NCI-H2029 (cell line): ENCODE data around the gene DEDD.

ENCODE experiments used
- DNase-seq: peaks from one replicate; lab custom pipeline; 2025; lab: John Stamatoyannopoulos, UW

DEDD gene

GRCh38 chr1:161091796-161092507, 40.5 kb downstream of the DEDD start:
- DNase-seq: no peak

GRCh38 chr1:161091093-161091492, 41.4 kb downstream of the DEDD start:
- no peak for DNase-seq

GRCh38 chr1:161090617-161091016, 41.9 kb downstream of the DEDD start:
- DNase-seq: no peak

- no peak for DNase-seq
These were observed 42.5 kb downstream of the DEDD start for GRCh38 chr1:161089938-161090337.

GRCh38 chr1:161089251-161089924, 43.1 kb downstream of the DEDD start, which contains the start of gene NECTIN4:
Gene NECTIN4, minus strand, starts transcription at chr1:161089558. Its CDS starts 262 bp downstream, at chr1:161089296.
- DNase-seq: no peak

- no peak for DNase-seq
These were observed 43.8 kb downstream of the DEDD start for GRCh38 chr1:161088587-161089110.

GRCh38 chr1:161086457-161086856, 46.0 kb downstream of the DEDD start:
- DNase-seq: no peak

- no peak for DNase-seq
These were observed 47.3 kb downstream of the DEDD start for GRCh38 chr1:161085165-161085564.

- no peak for DNase-seq
These were observed 47.9 kb downstream of the DEDD start for GRCh38 chr1:161084597-161084988.

- DNase-seq: no peak
These were observed 48.5 kb downstream of the DEDD start for GRCh38 chr1:161083748-161084596.

GRCh38 chr1:161082996-161083747, 49.3 kb downstream of the DEDD start:
- DNase-seq: no peak

GRCh38 chr1:161082483-161082882, 50.0 kb downstream of the DEDD start:
- DNase-seq: no peak

GRCh38 chr1:161081519-161081918, 50.9 kb downstream of the DEDD start:
- DNase-seq: no peak

- no peak for DNase-seq
These were observed 51.7 kb downstream of the DEDD start for GRCh38 chr1:161080441-161081405.

- DNase-seq: no peak
These were observed 52.9 kb downstream of the DEDD start for GRCh38 chr1:161079436-161080110.

- no peak for DNase-seq
These were observed 55.0 kb downstream of the DEDD start for GRCh38 chr1:161077426-161077825.

- no peak for DNase-seq
These were observed 56.1 kb downstream of the DEDD start for GRCh38 chr1:161076410-161076809.

GRCh38 chr1:161074676-161075368, 57.6 kb downstream of the DEDD start:
- no peak for DNase-seq

GRCh38 chr1:161073474-161074121, 58.9 kb downstream of the DEDD start:
- DNase-seq: no peak
